H1 (cell line): Measurements from ENCODE around the gene CYP39A1. TPM values are rescaled to one million over a fixed set of nuclear protein-coding genes. Genes with fewer than 3 reads are reported as not detected.
A peak's percentile ranks its signal among the peaks of the same experiment; 100 is the strongest.

Source experiments
- CTCF ChIA-PET: fragments of 300-600 bp; sonication (Branson Sonifier 250); formaldehyde crosslinking; loops from one replicate; lab custom pipeline; 2021; ENCODE audit not compliant: partially characterized antibody; lab: Charles Lee
- POLR2A ChIA-PET: fragments of 300-600 bp; sonication (Branson Sonifier 250); formaldehyde crosslinking; loops from one replicate; lab custom pipeline; 2021; ENCODE audit warnings: inconsistent platforms; ENCODE audit not compliant: partially characterized antibody; lab: Charles Lee
- DNase-seq, 2 experiments: peaks; one replicate each; pipeline versions ENCODE4 v3.0.0 to v3.0.0-alpha.2; 2010 to 2022; ENCODE audit warnings: low spot score in 2 of 2, low read depth in 1 of 2, mixed read lengths in 1 of 2
- FAIRE-seq: peaks from 2 replicates; lab custom pipeline; 2011; peaks lifted over from hg19 to GRCh38; lab: Jason Lieb, UNC
- H2AFZ ChIP-seq: 2 replicates; pipeline ENCODE4 v1.8.1; 2012; ENCODE audit warnings: low read length, inconsistent platforms
- H2AK5ac ChIP-seq: 2 replicates; pipeline ENCODE4 v1.6.1; 2013; ENCODE audit warnings: low read depth, low read length
- H2BK120ac ChIP-seq: replicated peaks from 2 replicates; pipeline ENCODE3; 2013; ENCODE audit warnings: low read depth, low read length, inconsistent platforms
- H2BK12ac ChIP-seq: 2 replicates; pipeline ENCODE4 v1.6.1; 2013; ENCODE audit warnings: low read depth, low read length
- H2BK15ac ChIP-seq: 2 replicates; pipeline ENCODE4 v1.6.1; 2013; ENCODE audit warnings: low read length
- H2BK20ac ChIP-seq: 2 replicates; pipeline ENCODE4 v1.6.1; 2013; ENCODE audit warnings: low read length
- H2BK5ac ChIP-seq: 2 replicates; pipeline ENCODE4 v1.6.1; 2013; ENCODE audit warnings: low read depth, low read length
- H3K14ac ChIP-seq: 2 replicates; pipeline ENCODE4 v1.6.1; 2013; ENCODE audit warnings: inconsistent platforms; ENCODE audit not compliant: insufficient read length
- H3K18ac ChIP-seq: 2 replicates; pipeline ENCODE4 v1.6.1; 2013; ENCODE audit warnings: low read length; ENCODE audit errors: extremely low read depth
- H3K23ac ChIP-seq: 2 replicates; pipeline ENCODE4 v1.6.1; 2013; ENCODE audit warnings: inconsistent platforms; ENCODE audit not compliant: insufficient read length
- H3K23me2 ChIP-seq: 2 replicates; pipeline ENCODE4 v1.6.1; 2013; ENCODE audit warnings: low read depth, low read length
- H3K27ac ChIP-seq: 2 replicates; pipeline ENCODE4 v1.6.1; 2011; ENCODE audit warnings: low read depth, low read length, inconsistent platforms
- H3K27me3 ChIP-seq, 4 experiments: replicated peaks in 1 of 4; 1 replicate in 1 of 4; 2 replicates in 3 of 4; pipeline versions ENCODE4 v1.6.1 to v1.8.1; 2011 to 2013; ENCODE audit warnings: low read length in 3 of 4, mild to moderate bottlenecking in 3 of 4, inconsistent platforms in 2 of 4, mixed read lengths in 2 of 4, moderate library complexity in 1 of 4; ENCODE audit not compliant: control insufficient read depth in 3 of 4, insufficient read depth in 3 of 4; ENCODE audit errors: extremely low read depth in 1 of 4
- H3K36me3 ChIP-seq, 4 experiments: 2 replicates each; pipeline versions ENCODE4 v1.6.1 to v1.8.1; 2011 to 2013; ENCODE audit warnings: mild to moderate bottlenecking in 4 of 4, low read length in 3 of 4, moderate library complexity in 2 of 4, control low read depth in 1 of 4, inconsistent platforms in 1 of 4; ENCODE audit not compliant: insufficient read depth in 4 of 4, control insufficient read depth in 2 of 4
- H3K4ac ChIP-seq: replicated peaks from 2 replicates; pipeline ENCODE3; 2013; ENCODE audit warnings: low read length, low read depth, mixed read lengths, inconsistent platforms; ENCODE audit not compliant: insufficient read length
- H3K4me1 ChIP-seq, 4 experiments: replicated peaks in 1 of 4; 1 replicate in 1 of 4; 2 replicates in 3 of 4; pipeline versions ENCODE4 v1.6.1 to v1.8.1; 2011 to 2013; ENCODE audit warnings: low read length in 3 of 4, inconsistent platforms in 2 of 4, mixed read lengths in 1 of 4; ENCODE audit not compliant: insufficient read depth in 4 of 4, control insufficient read depth in 3 of 4
- H3K4me2 ChIP-seq, 2 experiments: 2 replicates each; pipeline versions ENCODE4 v1.6.1 to v1.8.1; 2011 to 2013; ENCODE audit warnings: low read depth in 2 of 2, low read length in 2 of 2, control low read depth in 1 of 2, inconsistent platforms in 1 of 2, mild to moderate bottlenecking in 1 of 2; ENCODE audit not compliant: insufficient read depth in 1 of 2
- H3K4me3 ChIP-seq, 4 experiments: fragments of 200-600, 300-600 bp in 1 of 4; sonication (generic), shearing (Covaris generic), sonication (Bioruptor Twin) in 1 of 4; 2 replicates each; pipeline versions ENCODE4 v1.5.1 to v1.8.1; 2011 to 2016; ENCODE audit warnings: low read length in 4 of 4, low read depth in 3 of 4, control low read depth in 2 of 4, inconsistent platforms in 2 of 4, mild to moderate bottlenecking in 2 of 4, mixed read lengths in 1 of 4, moderate library complexity in 1 of 4; ENCODE audit not compliant: insufficient read depth in 2 of 4; ENCODE audit errors: extremely low read depth in 1 of 4
- H3K56ac ChIP-seq: replicated peaks from 2 replicates; pipeline ENCODE3; 2013; ENCODE audit warnings: low read depth, mild to moderate bottlenecking, mixed read lengths, low read length, inconsistent platforms; ENCODE audit not compliant: insufficient read length
- H3K79me1 ChIP-seq: 2 replicates; pipeline ENCODE4 v1.6.1; 2013; ENCODE audit warnings: low read depth, low read length, control low read depth
- H3K79me2 ChIP-seq, 2 experiments: 2 replicates each; pipeline versions ENCODE4 v1.6.1 to v1.8.1; 2012 to 2013; ENCODE audit warnings: low read length in 2 of 2, mild to moderate bottlenecking in 2 of 2, inconsistent platforms in 1 of 2; ENCODE audit not compliant: insufficient read depth in 2 of 2, control insufficient read depth in 1 of 2
- H3K9ac ChIP-seq, 4 experiments: replicated peaks in 1 of 4; 1 replicate in 1 of 4; 2 replicates in 3 of 4; pipeline versions ENCODE4 v1.6.1 to v1.8.1; 2011 to 2013; ENCODE audit warnings: low read depth in 3 of 4, low read length in 3 of 4, control low read depth in 2 of 4, mild to moderate bottlenecking in 2 of 4, moderate library complexity in 2 of 4, inconsistent platforms in 1 of 4; ENCODE audit errors: extremely low read depth in 1 of 4
- H3K9me3 ChIP-seq, 2 experiments: 2 replicates each; pipeline versions ENCODE4 v1.6.1 to v1.8.1; 2012 to 2013; ENCODE audit warnings: mild to moderate bottlenecking in 2 of 2, moderate library complexity in 2 of 2, control low read depth in 1 of 2, inconsistent platforms in 1 of 2, low read depth in 1 of 2, low read length in 1 of 2, mixed read lengths in 1 of 2; ENCODE audit not compliant: insufficient read depth in 2 of 2
- H4K20me1 ChIP-seq, 2 experiments: replicated peaks in 1 of 2; 2 replicates each; pipeline versions ENCODE3 to v1.8.1; 2011 to 2013; ENCODE audit warnings: inconsistent platforms in 2 of 2, low read length in 2 of 2, mild to moderate bottlenecking in 1 of 2; ENCODE audit not compliant: insufficient read depth in 2 of 2, control insufficient read depth in 1 of 2
- H4K5ac ChIP-seq: 2 replicates; pipeline ENCODE4 v1.6.1; 2013; ENCODE audit warnings: low read length, low read depth, mixed read lengths, inconsistent platforms; ENCODE audit not compliant: insufficient read length
- H4K8ac ChIP-seq: 2 replicates; pipeline ENCODE4 v1.8.0; 2013; ENCODE audit warnings: mild to moderate bottlenecking, moderate library complexity, low read length, inconsistent platforms; ENCODE audit not compliant: insufficient read depth; ENCODE audit errors: extremely low read depth
- H4K91ac ChIP-seq: replicated peaks from 2 replicates; pipeline ENCODE3; 2013; ENCODE audit warnings: low read length, mixed read lengths, inconsistent platforms; ENCODE audit not compliant: insufficient read length
- CTCF ChIP-seq, 3 experiments: IDR thresholded peaks; 1 replicate in 2 of 3; 2 replicates in 1 of 3; pipeline versions ENCODE4 v1.5.1 to v1.6.1; 2011; ENCODE audit warnings: low read length in 3 of 3, mild to moderate bottlenecking in 3 of 3, inconsistent platforms in 2 of 3, low read depth in 1 of 3, moderate library complexity in 1 of 3; ENCODE audit not compliant: insufficient read depth in 1 of 3; ENCODE audit errors: control extremely low read depth in 1 of 3
- JUND ChIP-seq: IDR thresholded peaks from 2 replicates; pipeline ENCODE4 v1.6.1; 2011; ENCODE audit warnings: mild to moderate bottlenecking, improper control_type of control experiment, low read length
- RAD21 ChIP-seq, 2 experiments: IDR thresholded peaks in 1 of 2; conservative IDR thresholded peaks in 1 of 2; 2 replicates each; pipeline ENCODE4 v1.6.1; 2011; ENCODE audit warnings: low read depth in 2 of 2, low read length in 2 of 2, improper control_type of control experiment in 1 of 2, inconsistent platforms in 1 of 2, mild to moderate bottlenecking in 1 of 2, moderate library complexity in 1 of 2
- WGBS, 2 experiments: shearing (Covaris generic) in 1 of 2; methylation state at CpG; one replicate each; pipeline versions ENCODE4 v1.1.6 to v1.1.7; 2013 to 2015; ENCODE audit warnings: low lambda C conversion rate in 2 of 2, mixed read lengths in 2 of 2, inconsistent platforms in 1 of 2, low coverage in 1 of 2, missing lambda C conversion rate in 1 of 2; ENCODE audit not compliant: insufficient replicate concordance in 2 of 2, insufficient coverage in 1 of 2, insufficient read length in 1 of 2; ENCODE audit errors: extremely low coverage in 1 of 2, missing lambda C conversion rate in 1 of 2; 5-methylcytosine and 5-hydroxymethylcytosine counted together
- polyA plus RNA-seq, 7 experiments: library from polyadenylated mRNA; depleted of rRNA in 3 of 7; stranded (reverse) in 5 of 7; unstranded in 2 of 7; fragments of >200 nt in 5 of 7; fragments of 200-250 nt in 2 of 7; gene quantifications; 1 replicate in 5 of 7; 2 replicates in 1 of 7; 4 replicates in 1 of 7; pipeline versions ENCODE4 v1.2.1 to v1.2.3, GENCODE V29; 2011 to 2013; ENCODE audit warnings: missing spikeins in 2 of 7, mixed read lengths in 2 of 7
- total RNA-seq: library from RNA; stranded (reverse); fragmentation: NEBNext Ultra II Directional; extraction: Animal tissue kit (Norgen Biotek cat#: 25700); gene quantifications from 2 replicates; pipeline ENCODE4 v1.2.1, GENCODE V29; 2021

Gene CYP39A1
- total and polyA plus RNA-seq, 2 of the 8 experiments (the other 6 are each of a cell fraction or from before 2014, with no cell fraction given) = 0.71 to 2.4 TPM

GRCh38 chr6:46677314-46677654 lies 24.7 kb upstream of the CYP39A1 start:
- no peak overlapping the region for H2BK5ac ChIP-seq
- no peak overlapping the region for H3K9ac ChIP-seq
- no peaks in the 10 kb centered on the region for H3K9me3 ChIP-seq
- WGBS, 2 experiments = 49% methylated on average over 4 of the region's 4 CpGs; no CpG with 5 or more reads in 1 of the 2 experiments
- POLR2A ChIA-PET = no interaction called here
- H3K4me3 ChIP-seq = no peak overlapping the region
- no peak overlapping the region for H4K91ac ChIP-seq
- CTCF ChIA-PET = interaction anchor here (0.7 to 2.4 kb wide), 16 partner anchors 9 to 590 kb away, joined by 3 to 15 read pairs (median 4); partner anchors contain the start of gene TDRD6
- H3K79me2 ChIP-seq = no peaks in the 10 kb centered on the region
- H2AFZ ChIP-seq = no peak overlapping the region
- no peaks in the 10 kb centered on the region for H3K36me3 ChIP-seq
- H3K27me3 ChIP-seq = no peaks in the 10 kb centered on the region
- H4K5ac ChIP-seq = no peak overlapping the region
- no peak overlapping the region for H3K18ac ChIP-seq
- no peaks in the 10 kb centered on the region for H4K20me1 ChIP-seq
- no peak overlapping the region for H2BK120ac ChIP-seq
- H3K14ac ChIP-seq = no peak overlapping the region
- DNase-seq = no peak
- H2BK15ac ChIP-seq = no peak overlapping the region
- peak; percentile 34 to 50; a peak in 3 of 4 replicates for TF ChIP-seq RAD21 (IDR thresholded peaks at IDR 0.05 in 1 of 2, conservative IDR thresholded peaks at IDR 0.05 in 1 of 2; ENCODE audit: low read depth in 2 of 2, low read length in 2 of 2)
- peak in 2 of 3 experiments; percentile 54 to 64; a peak in 3 of 4 replicates for TF ChIP-seq CTCF (IDR thresholded peaks at IDR 0.05; ENCODE audit: control extremely low read depth in 1 of 3, insufficient read depth in 1 of 3, low read depth in 1 of 3, low read length in 3 of 3)
- TF ChIP-seq JUND = no peak
- no peak overlapping the region for H2BK12ac ChIP-seq
- H2BK20ac ChIP-seq = no peak overlapping the region
- peak; percentile 71 for FAIRE-seq
- no peak overlapping the region for H4K8ac ChIP-seq
- no peak overlapping the region for H3K4me2 ChIP-seq
- H3K79me1 ChIP-seq = no peaks in the 10 kb centered on the region
- H3K4me1 ChIP-seq = no peaks in the 10 kb centered on the region
- no peak overlapping the region for H3K27ac ChIP-seq
- no peak overlapping the region for H2AK5ac ChIP-seq
- H3K4ac ChIP-seq = no peak overlapping the region
- no peak overlapping the region for H3K56ac ChIP-seq
- 0 out of 2 replicates have a peak, but pooled peaks cover 2% of the 10 kb centered on the region for H3K23me2 ChIP-seq
- H3K23ac ChIP-seq = no peak overlapping the region
